Mammary epithelial cell (primary cell): ENCODE measurements around the gene CPXM2.

Source experiments
- CTCF ChIP-seq, 2 donors: IDR thresholded peaks in 1 of 2; conservative IDR thresholded peaks in 1 of 2; 2 replicates each; pipeline ENCODE4 v1.5.1; 2011 to 2012; ENCODE audit warnings: inconsistent platforms in 2 of 2, low read length in 2 of 2, mild to moderate bottlenecking in 2 of 2, control low read depth in 1 of 2, low read depth in 1 of 2; ENCODE audit not compliant: insufficient read depth in 1 of 2; ENCODE audit errors: extremely low read depth in 1 of 2
- EZH2 ChIP-seq: IDR thresholded peaks from 2 replicates; pipeline ENCODE4 v1.6.1; 2012; ENCODE audit warnings: low read length, inconsistent platforms, borderline replicate concordance

DNA sequence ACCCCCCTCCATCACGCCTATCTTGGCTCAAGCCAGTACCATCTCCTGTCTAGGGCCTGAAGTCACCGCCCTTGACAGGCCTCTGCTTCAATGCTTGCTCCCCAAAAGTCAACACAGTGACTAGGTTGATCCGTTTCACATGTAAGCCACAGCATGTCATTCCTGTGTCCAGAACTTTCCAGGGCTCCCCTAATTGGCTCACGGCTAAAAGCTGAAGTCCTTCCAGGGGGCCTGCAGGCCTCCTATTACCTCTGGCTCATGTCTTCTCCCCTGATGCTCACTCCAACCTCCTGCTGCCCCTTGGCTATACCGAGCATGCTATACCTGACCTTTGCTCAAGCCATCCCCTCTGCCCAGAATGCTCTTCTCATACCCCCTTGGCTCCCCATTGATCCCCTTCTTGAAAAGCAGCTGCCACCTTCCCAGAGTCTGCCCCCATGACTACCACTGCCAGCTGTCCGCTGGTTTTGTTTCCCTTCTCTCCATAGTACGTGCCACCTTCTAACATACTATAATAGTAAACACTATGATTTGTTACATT, 39.1 kb downstream of the CPXM2 start:
- TF ChIP-seq CTCF (conservative IDR thresholded peaks at IDR 0.05 in 1 of 2, IDR thresholded peaks at IDR 0.05 in 1 of 2; ENCODE audit: extremely low read depth in 1 of 2, insufficient read depth in 1 of 2, low read depth in 1 of 2, low read length in 2 of 2) (no peak), EZH2 (no peak)
